Posterior cingulate gyrus (tissue), 11 donors: Measurements from ENCODE around the gene SH3YL1.

Experiments
- DNase-seq, 10 donors: peaks; one replicate each; pipeline versions ENCODE4 v3.0.0 to v3.0.0-alpha.2; 2020 to 2021; ENCODE audit warnings: mixed read lengths in 3 of 10
- intact Hi-C: fragments of 100-400 bp; cut with DNase I; formaldehyde crosslinking; loops from one replicate; pipeline ENCODE4 v1.15.1; 2023

The SH3YL1 gene

GRCh38 chr2:263774-264492 is at the start of gene SH3YL1:
Gene SH3YL1, minus strand, starts transcription at chr2:264032. Its CDS starts 48 bp downstream, at chr2:263984.
- DNase-seq, result peak in 4 of 10 donors; percentile 13 to 86 (median 76)
- intact Hi-C loops, result no loop called here

DNA sequence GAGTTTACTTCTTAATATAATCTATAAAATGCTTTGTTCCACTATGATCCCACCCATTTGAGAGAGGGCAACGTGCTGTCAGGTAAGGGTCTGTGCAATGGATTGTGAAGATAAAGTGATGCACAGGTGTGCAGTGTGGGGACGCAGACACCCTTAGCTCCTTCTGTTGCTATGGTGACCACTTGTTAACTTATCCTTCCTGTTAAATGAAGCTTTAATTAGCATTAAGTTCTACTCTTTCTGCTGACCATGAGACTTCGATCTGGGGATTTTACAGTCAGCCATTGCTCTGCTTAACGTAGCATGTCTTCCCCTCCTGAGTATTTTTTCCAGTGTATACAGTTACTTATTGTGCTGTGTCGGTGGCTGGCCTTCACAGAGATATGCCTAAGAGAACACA is 47.2 kb upstream of the SH3YL1 start:
- DNase-seq, result no peak
- intact Hi-C loops, result no loop called here

DNA sequence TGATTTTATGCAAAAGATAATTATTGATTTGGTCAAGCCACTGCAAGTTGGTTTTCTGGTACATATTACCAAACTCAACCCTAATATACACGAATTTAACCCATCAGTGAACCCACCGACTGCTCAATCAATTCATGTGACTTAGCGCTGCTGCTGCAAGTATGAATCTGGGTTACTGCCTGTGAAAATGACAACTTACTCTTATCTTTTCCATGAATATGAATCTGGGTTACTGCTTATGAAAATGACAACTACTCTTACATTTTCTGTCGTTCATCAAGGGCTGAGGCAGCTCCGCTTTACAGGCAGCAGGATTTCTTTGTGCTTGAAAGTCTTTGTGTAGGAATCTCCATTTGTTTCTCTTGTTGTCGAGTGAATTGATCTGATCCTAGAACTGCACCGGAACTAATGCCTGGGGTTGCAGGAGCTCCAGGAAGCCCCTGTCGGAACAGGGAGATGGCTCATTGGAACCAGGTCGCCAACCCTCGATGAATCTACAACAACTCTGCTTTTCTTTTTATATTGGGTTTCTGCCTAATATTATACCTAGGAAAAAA is 46.2 kb upstream of the SH3YL1 start:
- intact Hi-C loops, result no loop called here

DNA sequence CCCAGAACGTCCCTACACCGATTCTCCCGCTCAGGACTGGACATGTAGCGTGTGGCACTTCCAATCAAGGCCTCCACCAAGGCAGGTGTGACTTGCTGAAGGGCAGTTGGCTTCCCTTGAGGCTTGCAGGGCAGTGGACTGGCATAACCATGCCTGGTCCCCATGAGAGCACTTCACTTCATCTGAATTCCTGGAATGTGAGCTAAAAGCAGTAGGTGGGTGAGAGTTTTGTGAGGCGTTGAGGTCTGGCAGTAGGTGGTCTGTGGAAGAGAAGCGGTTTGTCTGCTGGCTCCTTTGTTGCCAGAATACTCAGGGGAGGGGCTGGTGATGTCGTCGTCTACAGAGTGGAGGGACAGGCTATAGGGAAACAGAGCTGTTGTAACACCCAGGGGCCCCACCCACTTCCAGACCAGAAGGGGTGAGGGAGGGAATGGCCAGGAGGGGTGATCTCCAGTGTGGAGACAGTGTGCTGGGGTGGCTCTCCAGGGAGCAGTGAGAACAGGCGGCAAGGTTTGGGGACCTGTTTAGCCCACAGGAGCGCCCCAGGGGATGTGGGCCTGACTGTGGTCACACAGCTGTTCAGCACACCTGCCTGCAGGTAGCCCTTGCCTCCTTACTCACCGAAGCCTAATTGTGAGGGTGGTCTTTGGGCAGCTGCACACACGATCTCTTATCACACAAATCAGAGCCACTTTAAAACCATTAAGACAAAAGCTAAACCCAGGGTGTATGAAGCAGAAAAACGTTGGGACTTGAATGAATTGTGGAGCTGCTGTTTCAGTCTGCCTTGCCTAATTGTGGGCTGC is 45.5 kb upstream of the SH3YL1 start:
- no peak for DNase-seq
- intact Hi-C loops, result no loop called here

More for the DNA sequence above, 46.2 kb upstream of the SH3YL1 start:
- no peak for DNase-seq

- intact Hi-C loops, result no loop called here
- no peak for DNase-seq
These were observed 41.5 kb upstream of the SH3YL1 start for GRCh38 chr2:305366-305765.

DNA sequence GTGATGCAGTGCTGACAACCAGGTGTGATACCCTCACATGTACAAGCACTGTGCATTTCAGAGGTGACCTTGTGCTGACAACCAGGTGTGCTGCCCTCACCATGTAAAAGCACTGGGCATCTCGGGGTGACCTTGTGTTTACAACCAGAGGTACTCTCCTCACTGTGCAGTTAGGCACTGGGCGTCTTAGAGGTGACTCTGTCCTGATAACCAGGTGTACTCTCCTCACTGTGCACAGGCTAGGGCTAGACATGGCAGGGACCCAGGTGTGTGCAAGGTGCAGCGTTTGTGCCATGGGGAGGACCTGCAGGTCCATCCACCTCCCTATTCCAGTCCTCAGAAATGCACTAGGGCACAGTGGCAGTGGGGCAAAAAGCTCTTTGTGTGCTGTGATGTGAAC is 32.5 kb upstream of the SH3YL1 start:
- intact Hi-C loops, result loop anchor here (10.0 kb wide), 1 partner anchor 338 kb away; no protein-coding TSS in a partner anchor
- no peak for DNase-seq

GRCh38 chr2:295090-295489 is 31.3 kb upstream of the SH3YL1 start:
- intact Hi-C loops, result loop anchor here (10.0 kb wide), 1 partner anchor 340 kb away; no protein-coding TSS in a partner anchor
- no peak for DNase-seq

DNA sequence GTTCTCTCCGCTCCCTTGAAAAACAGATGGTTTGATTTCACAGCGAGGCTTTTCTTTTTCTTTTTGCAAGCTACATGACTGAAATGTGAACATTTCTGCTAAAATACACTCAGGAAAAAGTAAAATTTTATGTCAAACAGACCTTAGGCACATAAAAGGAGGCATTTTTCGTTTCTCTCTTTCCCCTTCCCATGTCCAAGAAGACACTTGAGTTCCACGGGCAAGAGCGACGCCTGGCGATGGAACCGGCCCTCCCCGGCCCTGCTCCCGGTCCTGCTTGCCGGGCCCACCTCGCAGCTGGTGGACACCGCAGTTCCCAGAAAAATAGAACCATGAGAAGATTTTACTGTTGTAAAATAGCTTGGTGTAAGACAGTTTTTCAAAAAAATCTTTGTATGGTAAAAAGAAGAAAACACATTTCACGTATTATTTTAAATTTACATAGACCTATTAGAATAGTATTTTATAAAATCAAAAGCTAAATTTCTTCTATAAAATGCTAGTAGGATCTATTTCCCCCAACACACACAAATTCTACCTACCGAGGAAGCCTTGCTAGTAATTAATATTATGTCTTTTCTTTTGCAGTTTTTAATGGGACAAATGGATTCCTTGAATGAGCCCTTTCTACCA is 26.4 kb upstream of the SH3YL1 start:
- intact Hi-C loops, result loop anchor here (10.0 kb wide), 1 partner anchor 345 kb away; no protein-coding TSS in a partner anchor
- peak; percentile 64 to 98 (median 84) for DNase-seq

GRCh38 chr2:289362-290089 is 25.7 kb upstream of the SH3YL1 start:
- peak in 4 of 10 donors; percentile 37 to 82 (median 58) for DNase-seq
- intact Hi-C loops, result loop anchor here (10.0 kb wide), 1 partner anchor 345 kb away; no protein-coding TSS in a partner anchor

DNA sequence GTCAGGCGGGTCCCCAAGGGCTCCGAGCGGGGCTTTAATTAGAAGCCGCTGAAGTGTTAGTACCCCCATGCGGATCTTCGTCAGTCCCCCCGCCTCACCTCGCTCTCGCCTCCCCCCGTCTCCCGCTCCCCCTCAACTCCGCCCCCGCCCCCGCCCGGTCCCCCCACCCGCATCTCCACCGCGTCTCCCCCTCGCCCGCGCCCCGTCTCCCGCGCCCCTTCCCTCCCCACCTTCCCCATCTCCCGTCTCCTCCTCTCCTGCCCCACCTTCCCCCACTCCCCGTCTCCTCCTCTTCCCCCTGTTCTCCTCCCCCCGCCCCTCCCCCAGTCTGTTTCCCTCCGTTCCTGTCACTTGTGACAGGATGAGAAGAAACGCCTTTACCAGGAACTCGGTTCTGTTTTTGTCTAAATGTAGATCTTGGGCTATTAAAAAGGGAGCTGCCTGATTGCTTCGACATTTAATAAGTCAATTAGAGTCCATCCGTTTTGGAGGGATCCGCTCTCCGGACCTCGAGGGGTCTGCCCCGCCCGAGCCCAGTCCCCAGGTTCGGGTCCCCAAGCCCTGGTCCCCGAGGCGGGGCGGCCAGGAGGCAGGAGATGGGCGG is 25.0 kb upstream of the SH3YL1 start:
- intact Hi-C loops, result no loop called here
- DNase-seq, result no peak

- intact Hi-C loops, result no loop called here
- DNase-seq, result peak in 2 of 10 donors; percentile 11 to 75
These were observed 24.3 kb upstream of the SH3YL1 start, which contains the start of gene ALKAL2 for GRCh38 chr2:287911-288757. Gene ALKAL2, minus strand, starts transcription at chr2:288091. Its CDS starts 256 bp downstream, at chr2:287835.

DNA sequence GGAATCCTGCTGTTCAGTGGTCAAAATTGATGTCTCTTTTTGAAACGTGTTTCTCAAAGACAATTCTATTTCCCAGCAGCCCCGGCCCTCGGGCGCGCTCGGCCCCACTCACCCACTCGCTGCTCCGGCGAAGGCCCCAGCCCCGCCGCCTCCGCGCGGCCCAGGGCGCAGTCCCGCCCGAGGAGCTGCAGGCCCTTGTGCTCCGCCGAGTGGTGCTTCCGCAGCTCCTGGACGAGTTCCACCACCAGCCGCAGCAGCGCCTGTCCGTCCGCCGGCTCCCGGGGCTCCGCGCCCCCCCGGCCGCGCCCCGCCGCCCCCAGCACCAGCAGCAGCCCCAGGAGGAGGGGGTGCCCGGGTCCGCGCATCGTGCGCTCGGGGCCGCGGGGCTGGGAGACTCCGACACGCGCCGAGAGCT is 23.6 kb upstream of the SH3YL1 start:
- intact Hi-C loops, result no loop called here
- DNase-seq, result peak in 4 of 10 donors; percentile 33 to 88 (median 80)

DNA sequence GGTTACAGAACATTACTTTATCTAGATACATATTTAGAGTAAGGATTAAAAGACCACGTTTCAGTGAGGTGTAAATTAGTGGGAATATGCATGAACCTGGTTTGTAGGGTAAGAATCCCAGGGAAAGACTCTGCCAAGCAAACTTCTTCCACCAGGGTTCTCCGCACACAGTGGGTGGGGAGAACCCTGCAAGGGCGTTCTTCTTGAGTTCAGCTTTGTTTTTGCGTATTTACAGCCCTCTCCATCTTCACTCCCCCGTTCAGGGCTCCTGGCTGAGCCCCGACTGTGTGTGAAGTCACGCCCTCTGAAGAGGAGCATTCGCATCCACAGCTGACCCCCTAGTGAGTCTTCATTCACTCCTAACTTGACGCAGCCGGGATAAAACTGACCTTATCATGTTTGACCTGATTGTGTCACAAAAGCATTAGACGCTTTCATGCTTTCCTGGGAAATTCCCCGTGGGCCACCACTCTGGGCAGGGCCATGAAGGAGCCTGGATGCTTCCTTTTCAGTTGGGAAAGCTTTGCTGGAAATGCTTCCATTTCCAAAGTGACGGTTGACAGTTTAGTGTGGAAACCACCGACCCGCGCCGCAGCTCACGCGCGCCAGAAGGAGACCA is 23.1 kb upstream of the SH3YL1 start:
- intact Hi-C loops, result no loop called here
- DNase-seq, result no peak

DNA sequence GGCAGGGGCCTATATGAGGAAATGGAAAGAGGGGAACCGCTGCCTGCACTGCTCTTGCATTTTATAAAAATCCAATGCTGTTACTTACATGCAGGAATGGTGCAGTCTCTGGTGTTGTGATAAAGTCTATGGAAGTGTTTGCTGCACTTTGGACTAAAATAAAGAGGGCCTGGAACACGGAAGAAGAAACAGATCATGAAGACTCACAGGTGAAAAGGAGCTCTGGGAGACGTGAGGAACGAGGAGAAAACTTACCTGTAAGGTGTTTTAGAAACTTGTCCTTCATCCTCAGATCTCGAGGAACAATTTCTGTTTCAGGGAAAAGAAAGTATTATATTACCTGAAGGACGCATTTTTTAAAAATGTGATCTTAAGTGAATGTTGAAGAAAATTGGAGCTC is 22.2 kb upstream of the SH3YL1 start:
- intact Hi-C loops, result no loop called here
- DNase-seq, result no peak

DNA sequence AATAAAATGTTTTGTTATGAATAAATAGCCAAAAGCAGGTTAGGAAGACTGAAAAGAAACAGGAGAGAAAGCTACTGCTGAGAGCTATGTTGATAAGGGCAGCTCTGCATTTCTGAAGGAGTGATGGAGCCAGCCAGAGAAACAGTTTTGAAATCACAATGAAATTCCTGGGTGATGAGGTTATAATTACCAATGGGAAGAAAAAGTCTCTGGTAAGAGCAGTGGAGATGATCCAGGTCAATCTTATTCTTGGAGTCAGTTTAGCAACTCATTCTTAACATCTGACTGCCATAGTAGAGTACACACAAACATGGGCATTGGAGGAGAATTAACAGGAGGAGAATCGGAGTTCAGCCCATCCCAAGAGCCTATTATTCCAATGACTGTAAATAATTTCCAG is 21.7 kb upstream of the SH3YL1 start:
- DNase-seq, result no peak
- intact Hi-C loops, result no loop called here

- DNase-seq, result no peak
- intact Hi-C loops, result no loop called here
These were observed 21.2 kb upstream of the SH3YL1 start for GRCh38 chr2:284896-285492.

GRCh38 chr2:283996-284794 is 20.4 kb upstream of the SH3YL1 start:
- no peak for DNase-seq
- intact Hi-C loops, result no loop called here
